Measurements from ENCODE around the gene PNPLA6. TPM values are rescaled to one million over a fixed set of nuclear protein-coding genes. Genes with fewer than 3 reads are reported as not detected.

The PNPLA6 gene
- total and polyA plus RNA-seq, 11 donors: 35.6 to 105 (median 49.9) TPM

- WGBS, 4 donors: 62 to 70% (median 67%) methylated on average over 6 of the region's 6 CpGs
- no peaks in the 10 kb centered on the region for H3K36me3 ChIP-seq
- intact Hi-C loops (cut with DNase I): no loop called here
- no peak for ATAC-seq
- DNase-seq: no peak
- TF ChIP-seq POLR2A (IDR thresholded peaks at IDR 0.05) (no peak), CTCF (IDR thresholded peaks at IDR 0.05) (no peak)
- no peak overlapping the region for H3K4me3 ChIP-seq
- H3K27ac ChIP-seq: no peak overlapping the region
- H3K9me3 ChIP-seq: no peaks in the 10 kb centered on the region
- H3K4me1 ChIP-seq: no peaks in the 10 kb centered on the region
- no peaks in the 10 kb centered on the region for H3K27me3 ChIP-seq
These were observed 42.6 kb downstream of the PNPLA6 start for GRCh38 chr19:7578127-7578526.

GRCh38 chr19:7579182-7579581, 43.7 kb downstream of the PNPLA6 start:
- Histone ChIP-seq H3K27ac (no peak overlapping the region), H3K4me1 (no peaks in the 10 kb centered on the region), H3K27me3 (no peaks in the 10 kb centered on the region), H3K4me3 (no peak overlapping the region), H3K36me3 (no peaks in the 10 kb centered on the region), H3K9me3 (no peaks in the 10 kb centered on the region)
- intact Hi-C loops (cut with DNase I): no loop called here
- WGBS, 4 donors: 22 to 48% (median 33%) methylated on average over 6 of the region's 6 CpGs
- DNase-seq (no peak), ATAC-seq (no peak)
- no peak for TF ChIP-seq POLR2A (IDR thresholded peaks at IDR 0.05)
- TF ChIP-seq CTCF (IDR thresholded peaks at IDR 0.05): no peak

- no peak for DNase-seq
- Histone ChIP-seq H3K36me3 (no peaks in the 10 kb centered on the region), H3K9me3 (no peaks in the 10 kb centered on the region), H3K4me1 (no peaks in the 10 kb centered on the region), H3K27ac (no peak overlapping the region), H3K4me3 (no peak overlapping the region), H3K27me3 (no peaks in the 10 kb centered on the region)
- 49 to 58% (median 55%) methylated on average over 11 of the region's 11 CpGs for WGBS, 4 donors
- no peak for ATAC-seq
- TF ChIP-seq CTCF (IDR thresholded peaks at IDR 0.05) (no peak), POLR2A (IDR thresholded peaks at IDR 0.05) (no peak)
- intact Hi-C loops (cut with DNase I): loop anchor here in 1 of 10 donors (10.0 kb wide), 1 partner anchor 202 kb away; no protein-coding TSS in a partner anchor
These were observed 46.9 kb downstream of the PNPLA6 start for GRCh38 chr19:7582446-7582845.

GRCh38 chr19:7589822-7590221, 54.3 kb downstream of the PNPLA6 start:
- no peak overlapping the region for H3K27ac ChIP-seq
- H3K36me3 ChIP-seq: no peaks in the 10 kb centered on the region
- ATAC-seq: no peak
- no peak overlapping the region for H3K4me3 ChIP-seq
- TF ChIP-seq POLR2A (IDR thresholded peaks at IDR 0.05) (no peak), CTCF (IDR thresholded peaks at IDR 0.05) (no peak)
- intact Hi-C loops (cut with DNase I): loop anchor here in 1 of 10 donors (10.0 kb wide), 1 partner anchor 195 kb away; no protein-coding TSS in a partner anchor
- H3K9me3 ChIP-seq: no peaks in the 10 kb centered on the region
- H3K27me3 ChIP-seq: peaks cover 0 to 54% (median 20%) of the 10 kb centered on the region in 9 donors
- 88 to 95% (median 91%) methylated on average over 7 of the region's 7 CpGs for WGBS, 4 donors
- no peaks in the 10 kb centered on the region for H3K4me1 ChIP-seq
- DNase-seq: no peak

Measured in heart left ventricle (tissue), 16 donors.